ENCODE results near the gene MGMT. TPM values are rescaled to one million over a fixed set of nuclear protein-coding genes. Genes with fewer than 3 reads are reported as not detected.

The MGMT gene
- total RNA-seq, 2 experiments from 2014 or later = 24.6 to 26.0 TPM

- H3K4me3 Mint-ChIP-seq = no peak overlapping the region
- peaks cover 8% of the 10 kb centered on the region for H3K9me3 Mint-ChIP-seq
- CTCF ChIA-PET = no interaction called here
- no peaks in the 10 kb centered on the region for H3K4me1 Mint-ChIP-seq (ENCODE audit: low read depth)
- peaks cover 52% of the 10 kb centered on the region for H3K36me3 Mint-ChIP-seq (ENCODE audit: low read depth)
- H3K27ac Mint-ChIP-seq = no peak overlapping the region
- no peak for DNase-seq
- intact Hi-C loops (cut with micrococcal nuclease) = no loop called here
- H3K27me3 Mint-ChIP-seq (ENCODE audit: low read depth) = no peaks in the 10 kb centered on the region
Measured at GRCh38 chr10:129570185-129570584, 103.1 kb downstream of the MGMT start.

- intact Hi-C loops (cut with micrococcal nuclease) = no loop called here
- Mint-ChIP-seq H3K4me3 (no peak overlapping the region), H3K27ac (no peak overlapping the region)
Measured at GRCh38 chr10:129579228-129579627, 112.2 kb downstream of the MGMT start.

GRCh38 chr10:129580010-129580409 is 113.0 kb downstream of the MGMT start:
- CTCF ChIA-PET = no interaction called here
- Mint-ChIP-seq H3K36me3 (ENCODE audit: low read depth) (peaks cover 37% of the 10 kb centered on the region), H3K27me3 (ENCODE audit: low read depth) (no peaks in the 10 kb centered on the region), H3K9me3 (peaks cover 33% of the 10 kb centered on the region), H3K4me3 (no peak overlapping the region), H3K4me1 (ENCODE audit: low read depth) (no peaks in the 10 kb centered on the region), H3K27ac (no peak overlapping the region)
- intact Hi-C loops (cut with micrococcal nuclease) = no loop called here
- no peak for DNase-seq

More at GRCh38 chr10:129579228-129579627, 112.2 kb downstream of the MGMT start:
- Mint-ChIP-seq H3K4me1 (ENCODE audit: low read depth) (no peaks in the 10 kb centered on the region), H3K36me3 (ENCODE audit: low read depth) (peaks cover 32% of the 10 kb centered on the region), H3K9me3 (peaks cover 27% of the 10 kb centered on the region), H3K27me3 (ENCODE audit: low read depth) (no peaks in the 10 kb centered on the region)
- CTCF ChIA-PET = no interaction called here
- DNase-seq = no peak

- DNase-seq = no peak
- Mint-ChIP-seq H3K4me3 (no peak overlapping the region), H3K9me3 (peaks cover 42% of the 10 kb centered on the region), H3K36me3 (ENCODE audit: low read depth) (peaks cover 45% of the 10 kb centered on the region), H3K27ac (no peak overlapping the region), H3K27me3 (ENCODE audit: low read depth) (no peaks in the 10 kb centered on the region), H3K4me1 (ENCODE audit: low read depth) (no peaks in the 10 kb centered on the region)
- intact Hi-C loops (cut with micrococcal nuclease) = no loop called here
- CTCF ChIA-PET = no interaction called here
Measured at GRCh38 chr10:129580901-129581300, 113.9 kb downstream of the MGMT start.

GRCh38 chr10:129581827-129582411 is 114.9 kb downstream of the MGMT start:
- Mint-ChIP-seq H3K27ac (no peak overlapping the region), H3K9me3 (peaks cover 51% of the 10 kb centered on the region), H3K4me3 (no peak overlapping the region), H3K27me3 (ENCODE audit: low read depth) (no peaks in the 10 kb centered on the region), H3K4me1 (ENCODE audit: low read depth) (no peaks in the 10 kb centered on the region), H3K36me3 (ENCODE audit: low read depth) (peaks cover 49% of the 10 kb centered on the region)
- DNase-seq = no peak
- CTCF ChIA-PET = no interaction called here
- intact Hi-C loops (cut with micrococcal nuclease) = no loop called here

- Mint-ChIP-seq H3K36me3 (ENCODE audit: low read depth) (peaks cover 65% of the 10 kb centered on the region), H3K27ac (no peak overlapping the region), H3K4me3 (no peak overlapping the region), H3K27me3 (ENCODE audit: low read depth) (no peaks in the 10 kb centered on the region), H3K9me3 (peaks cover 67% of the 10 kb centered on the region), H3K4me1 (ENCODE audit: low read depth) (no peaks in the 10 kb centered on the region)
- intact Hi-C loops (cut with micrococcal nuclease) = no loop called here
- CTCF ChIA-PET = interaction anchor here (0.6 kb wide), 1 partner anchor 578 kb away, joined by 4 read pairs; no protein-coding TSS in a partner anchor
- DNase-seq = no peak
Measured at GRCh38 chr10:129583831-129584230, 116.8 kb downstream of the MGMT start.

GRCh38 chr10:129586898-129587443 is 119.9 kb downstream of the MGMT start:
- intact Hi-C loops (cut with micrococcal nuclease) = no loop called here
- no peak for DNase-seq
- CTCF ChIA-PET = no interaction called here
- Mint-ChIP-seq H3K4me3 (no peak overlapping the region), H3K9me3 (peaks cover 62% of the 10 kb centered on the region), H3K4me1 (ENCODE audit: low read depth) (no peaks in the 10 kb centered on the region), H3K27me3 (ENCODE audit: low read depth) (no peaks in the 10 kb centered on the region), H3K27ac (no peak overlapping the region), H3K36me3 (ENCODE audit: low read depth) (peaks cover 76% of the 10 kb centered on the region)

GRCh38 chr10:129589546-129589945 is 122.5 kb downstream of the MGMT start:
- H3K27me3 Mint-ChIP-seq (ENCODE audit: low read depth) = no peaks in the 10 kb centered on the region
- peaks cover 55% of the 10 kb centered on the region for H3K9me3 Mint-ChIP-seq
- no peak overlapping the region for H3K4me3 Mint-ChIP-seq
- H3K27ac Mint-ChIP-seq = no peak overlapping the region
- intact Hi-C loops (cut with micrococcal nuclease) = no loop called here
- no peak for DNase-seq
- peaks cover 74% of the 10 kb centered on the region for H3K36me3 Mint-ChIP-seq (ENCODE audit: low read depth)
- CTCF ChIA-PET = no interaction called here
- H3K4me1 Mint-ChIP-seq (ENCODE audit: low read depth) = no peaks in the 10 kb centered on the region

- no peak for DNase-seq
- Mint-ChIP-seq H3K9me3 (peaks cover 29% of the 10 kb centered on the region), H3K4me3 (no peak overlapping the region), H3K36me3 (ENCODE audit: low read depth) (peaks cover 67% of the 10 kb centered on the region), H3K4me1 (ENCODE audit: low read depth) (no peaks in the 10 kb centered on the region), H3K27ac (no peak overlapping the region), H3K27me3 (ENCODE audit: low read depth) (no peaks in the 10 kb centered on the region)
- intact Hi-C loops (cut with micrococcal nuclease) = no loop called here
- CTCF ChIA-PET = interaction anchor here (0.7 kb wide), 1 partner anchor 104 kb away, joined by 3 read pairs; no protein-coding TSS in a partner anchor
Measured at GRCh38 chr10:129593953-129594352, 126.9 kb downstream of the MGMT start.

- H3K27me3 Mint-ChIP-seq (ENCODE audit: low read depth) = no peaks in the 10 kb centered on the region
- CTCF ChIA-PET = no interaction called here
- peaks cover 26% of the 10 kb centered on the region for H3K9me3 Mint-ChIP-seq
Measured at GRCh38 chr10:129594811-129595210, 127.8 kb downstream of the MGMT start.

GRCh38 chr10:129598413-129598812 is 131.4 kb downstream of the MGMT start:
- Mint-ChIP-seq H3K36me3 (ENCODE audit: low read depth) (peaks cover 53% of the 10 kb centered on the region), H3K27me3 (ENCODE audit: low read depth) (no peaks in the 10 kb centered on the region), H3K4me1 (ENCODE audit: low read depth) (no peaks in the 10 kb centered on the region), H3K4me3 (no peak overlapping the region), H3K27ac (no peak overlapping the region), H3K9me3 (peaks cover 21% of the 10 kb centered on the region)
- intact Hi-C loops (cut with micrococcal nuclease) = no loop called here
- DNase-seq = no peak
- CTCF ChIA-PET = no interaction called here

More at GRCh38 chr10:129594811-129595210, 127.8 kb downstream of the MGMT start:
- no peaks in the 10 kb centered on the region for H3K4me1 Mint-ChIP-seq (ENCODE audit: low read depth)
- DNase-seq = no peak
- intact Hi-C loops (cut with micrococcal nuclease) = no loop called here
- H3K4me3 Mint-ChIP-seq = no peak overlapping the region
- no peak overlapping the region for H3K27ac Mint-ChIP-seq
- H3K36me3 Mint-ChIP-seq (ENCODE audit: low read depth) = peaks cover 65% of the 10 kb centered on the region

- H3K36me3 Mint-ChIP-seq (ENCODE audit: low read depth) = peaks cover 49% of the 10 kb centered on the region
- no peak overlapping the region for H3K27ac Mint-ChIP-seq
- CTCF ChIA-PET = no interaction called here
- H3K27me3 Mint-ChIP-seq (ENCODE audit: low read depth) = no peaks in the 10 kb centered on the region
- DNase-seq = no peak
- H3K9me3 Mint-ChIP-seq = peaks cover 14% of the 10 kb centered on the region
- H3K4me3 Mint-ChIP-seq = no peak overlapping the region
- intact Hi-C loops (cut with micrococcal nuclease) = no loop called here
- no peaks in the 10 kb centered on the region for H3K4me1 Mint-ChIP-seq (ENCODE audit: low read depth)
Measured at GRCh38 chr10:129599160-129599559, 132.1 kb downstream of the MGMT start.

GRCh38 chr10:129601737-129602136 is 134.7 kb downstream of the MGMT start:
- H3K4me3 Mint-ChIP-seq = no peak overlapping the region
- intact Hi-C loops (cut with micrococcal nuclease) = no loop called here
- peaks cover 38% of the 10 kb centered on the region for H3K36me3 Mint-ChIP-seq (ENCODE audit: low read depth)
- no peaks in the 10 kb centered on the region for H3K27me3 Mint-ChIP-seq (ENCODE audit: low read depth)
- H3K9me3 Mint-ChIP-seq = peaks cover 6% of the 10 kb centered on the region
- DNase-seq = no peak
- CTCF ChIA-PET = no interaction called here
- no peaks in the 10 kb centered on the region for H3K4me1 Mint-ChIP-seq (ENCODE audit: low read depth)
- no peak overlapping the region for H3K27ac Mint-ChIP-seq

Measured in activated naive CD4-positive, alpha-beta T cell treated with anti-CD3 and anti-CD28 coated beads for 36 hours (primary cell).